ENCODE results near the gene ZNF407. TPM values are rescaled to one million over a fixed set of nuclear protein-coding genes. Genes with fewer than 3 reads are reported as not detected.

Gene ZNF407
- total and polyA plus RNA-seq, 2 experiments from 2014 or later, result 2.1 to 10.4 TPM

DNA sequence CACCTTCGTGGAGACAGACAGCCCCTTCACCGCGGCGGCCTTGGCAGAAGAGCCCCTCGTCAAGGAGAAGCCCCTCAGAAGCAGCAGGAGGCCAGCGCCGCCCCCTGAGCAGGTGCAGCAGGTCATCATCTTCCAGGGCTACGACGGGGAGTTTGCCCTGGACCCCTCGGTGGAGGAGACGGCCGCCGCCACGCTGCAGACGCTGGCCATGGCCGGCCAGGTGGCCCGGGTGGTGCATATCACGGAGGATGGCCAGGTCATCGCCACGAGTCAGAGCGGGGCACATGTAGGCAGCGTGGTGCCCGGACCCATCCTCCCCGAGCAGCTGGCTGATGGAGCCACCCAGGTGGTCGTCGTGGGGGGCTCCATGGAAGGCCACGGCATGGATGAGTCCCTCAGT lies 465.5 kb downstream of the ZNF407 start (continued):
- TF ChIP-seq STAT1 (IDR thresholded peaks at IDR 0.05; ENCODE audit: unreplicated experiment) (no peak), JUNB (IDR thresholded peaks at IDR 0.05; ENCODE audit: unreplicated experiment) (no peak), EZH2 (IDR thresholded peaks at IDR 0.05; ENCODE audit: low read depth, unreplicated experiment) (no peak), ZNF114 (CRISPR knock-in tag; IDR thresholded peaks at IDR 0.05) (no peak), POLR2AphosphoS5 (IDR thresholded peaks at IDR 0.05; ENCODE audit: low read depth) (no peak)

DNA sequence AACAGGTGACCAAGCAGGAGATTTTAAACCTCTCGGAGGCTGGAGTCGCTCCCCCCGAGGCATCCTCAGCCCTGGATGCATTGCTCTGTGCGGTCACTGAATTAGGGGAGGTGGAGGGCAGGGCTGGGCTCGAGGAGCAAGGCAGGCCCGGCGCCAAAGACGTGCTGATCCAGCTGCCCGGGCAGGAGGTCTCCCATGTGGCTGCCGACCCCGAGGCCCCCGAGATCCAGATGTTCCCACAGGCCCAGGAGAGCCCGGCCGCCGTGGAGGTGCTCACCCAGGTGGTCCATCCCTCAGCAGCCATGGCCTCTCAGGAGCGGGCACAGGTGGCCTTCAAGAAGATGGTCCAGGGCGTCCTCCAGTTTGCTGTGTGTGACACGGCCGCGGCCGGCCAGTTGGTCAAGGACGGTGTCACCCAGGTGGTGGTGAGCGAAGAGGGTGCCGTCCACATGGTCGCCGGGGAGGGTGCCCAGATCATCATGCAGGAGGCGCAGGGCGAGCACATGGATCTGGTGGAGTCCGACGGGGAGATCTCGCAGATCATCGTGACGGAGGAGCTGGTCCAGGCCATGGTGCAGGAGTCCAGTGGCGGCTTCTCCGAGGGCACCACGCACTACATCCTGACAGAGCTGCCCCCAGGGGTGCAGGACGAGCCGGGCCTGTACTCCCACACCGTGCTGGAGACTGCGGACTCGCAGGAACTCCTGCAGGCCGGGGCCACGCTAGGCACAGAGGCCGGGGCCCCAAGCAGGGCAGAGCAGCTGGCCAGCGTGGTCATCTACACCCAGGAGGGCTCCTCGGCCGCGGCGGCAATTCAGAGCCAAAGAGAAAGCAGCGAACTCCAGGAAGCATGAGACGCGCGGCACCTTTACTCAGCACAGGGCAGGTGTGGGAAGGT lies 466.2 kb downstream of the ZNF407 start:
- H3K27me3 ChIP-seq (ENCODE audit: insufficient read depth), result no peaks in the 10 kb centered on the region
- no peaks in the 10 kb centered on the region for H3K9me3 Mint-ChIP-seq

DNA sequence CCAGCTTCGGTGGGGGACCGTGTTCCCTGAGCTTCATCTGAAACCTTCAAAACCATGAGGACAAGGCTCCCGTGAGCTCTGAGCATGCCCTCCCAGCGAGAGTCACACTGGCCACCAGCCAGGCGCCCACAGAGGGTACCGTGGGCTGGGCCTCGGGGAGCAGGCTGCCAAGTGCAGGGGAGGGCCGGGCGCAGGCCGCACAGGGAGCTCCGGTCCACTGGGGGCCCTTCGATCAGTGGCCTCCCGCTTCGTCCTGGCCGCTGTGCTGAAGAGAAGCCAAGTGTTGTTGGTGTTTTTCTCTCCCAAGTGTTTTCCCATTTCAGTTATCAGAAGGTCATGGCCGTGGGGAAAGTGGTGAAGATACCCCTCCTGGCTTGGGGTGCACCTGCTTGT lies 466.8 kb downstream of the ZNF407 start:
- H3K36me3 Mint-ChIP-seq (ENCODE audit: low read depth), result no peaks in the 10 kb centered on the region; the same call in 2 of the 3 replicates
- ATAC-seq, result no peak
- H3K27me3 Mint-ChIP-seq (ENCODE audit: insufficient read depth, low read depth, poor library complexity), result peaks cover 9% of the 10 kb centered on the region
- TF ChIP-seq STAT1 (IDR thresholded peaks at IDR 0.05; ENCODE audit: unreplicated experiment), result no peak
- no peak for TF ChIP-seq ZNF114 (CRISPR knock-in tag; IDR thresholded peaks at IDR 0.05)
- no peak for TF ChIP-seq POLR2AphosphoS5 (IDR thresholded peaks at IDR 0.05; ENCODE audit: low read depth)
- TF ChIP-seq EZH2 (IDR thresholded peaks at IDR 0.05; ENCODE audit: low read depth, unreplicated experiment), result no peak
- TF ChIP-seq, protein P1, sequence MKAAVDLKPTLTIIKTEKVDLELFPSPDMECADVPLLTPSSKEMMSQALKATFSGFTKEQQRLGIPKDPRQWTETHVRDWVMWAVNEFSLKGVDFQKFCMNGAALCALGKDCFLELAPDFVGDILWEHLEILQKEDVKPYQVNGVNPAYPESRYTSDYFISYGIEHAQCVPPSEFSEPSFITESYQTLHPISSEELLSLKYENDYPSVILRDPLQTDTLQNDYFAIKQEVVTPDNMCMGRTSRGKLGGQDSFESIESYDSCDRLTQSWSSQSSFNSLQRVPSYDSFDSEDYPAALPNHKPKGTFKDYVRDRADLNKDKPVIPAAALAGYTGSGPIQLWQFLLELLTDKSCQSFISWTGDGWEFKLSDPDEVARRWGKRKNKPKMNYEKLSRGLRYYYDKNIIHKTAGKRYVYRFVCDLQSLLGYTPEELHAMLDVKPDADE (IDR thresholded peaks at IDR 0.05), result no peak
- TF ChIP-seq, protein P2, sequence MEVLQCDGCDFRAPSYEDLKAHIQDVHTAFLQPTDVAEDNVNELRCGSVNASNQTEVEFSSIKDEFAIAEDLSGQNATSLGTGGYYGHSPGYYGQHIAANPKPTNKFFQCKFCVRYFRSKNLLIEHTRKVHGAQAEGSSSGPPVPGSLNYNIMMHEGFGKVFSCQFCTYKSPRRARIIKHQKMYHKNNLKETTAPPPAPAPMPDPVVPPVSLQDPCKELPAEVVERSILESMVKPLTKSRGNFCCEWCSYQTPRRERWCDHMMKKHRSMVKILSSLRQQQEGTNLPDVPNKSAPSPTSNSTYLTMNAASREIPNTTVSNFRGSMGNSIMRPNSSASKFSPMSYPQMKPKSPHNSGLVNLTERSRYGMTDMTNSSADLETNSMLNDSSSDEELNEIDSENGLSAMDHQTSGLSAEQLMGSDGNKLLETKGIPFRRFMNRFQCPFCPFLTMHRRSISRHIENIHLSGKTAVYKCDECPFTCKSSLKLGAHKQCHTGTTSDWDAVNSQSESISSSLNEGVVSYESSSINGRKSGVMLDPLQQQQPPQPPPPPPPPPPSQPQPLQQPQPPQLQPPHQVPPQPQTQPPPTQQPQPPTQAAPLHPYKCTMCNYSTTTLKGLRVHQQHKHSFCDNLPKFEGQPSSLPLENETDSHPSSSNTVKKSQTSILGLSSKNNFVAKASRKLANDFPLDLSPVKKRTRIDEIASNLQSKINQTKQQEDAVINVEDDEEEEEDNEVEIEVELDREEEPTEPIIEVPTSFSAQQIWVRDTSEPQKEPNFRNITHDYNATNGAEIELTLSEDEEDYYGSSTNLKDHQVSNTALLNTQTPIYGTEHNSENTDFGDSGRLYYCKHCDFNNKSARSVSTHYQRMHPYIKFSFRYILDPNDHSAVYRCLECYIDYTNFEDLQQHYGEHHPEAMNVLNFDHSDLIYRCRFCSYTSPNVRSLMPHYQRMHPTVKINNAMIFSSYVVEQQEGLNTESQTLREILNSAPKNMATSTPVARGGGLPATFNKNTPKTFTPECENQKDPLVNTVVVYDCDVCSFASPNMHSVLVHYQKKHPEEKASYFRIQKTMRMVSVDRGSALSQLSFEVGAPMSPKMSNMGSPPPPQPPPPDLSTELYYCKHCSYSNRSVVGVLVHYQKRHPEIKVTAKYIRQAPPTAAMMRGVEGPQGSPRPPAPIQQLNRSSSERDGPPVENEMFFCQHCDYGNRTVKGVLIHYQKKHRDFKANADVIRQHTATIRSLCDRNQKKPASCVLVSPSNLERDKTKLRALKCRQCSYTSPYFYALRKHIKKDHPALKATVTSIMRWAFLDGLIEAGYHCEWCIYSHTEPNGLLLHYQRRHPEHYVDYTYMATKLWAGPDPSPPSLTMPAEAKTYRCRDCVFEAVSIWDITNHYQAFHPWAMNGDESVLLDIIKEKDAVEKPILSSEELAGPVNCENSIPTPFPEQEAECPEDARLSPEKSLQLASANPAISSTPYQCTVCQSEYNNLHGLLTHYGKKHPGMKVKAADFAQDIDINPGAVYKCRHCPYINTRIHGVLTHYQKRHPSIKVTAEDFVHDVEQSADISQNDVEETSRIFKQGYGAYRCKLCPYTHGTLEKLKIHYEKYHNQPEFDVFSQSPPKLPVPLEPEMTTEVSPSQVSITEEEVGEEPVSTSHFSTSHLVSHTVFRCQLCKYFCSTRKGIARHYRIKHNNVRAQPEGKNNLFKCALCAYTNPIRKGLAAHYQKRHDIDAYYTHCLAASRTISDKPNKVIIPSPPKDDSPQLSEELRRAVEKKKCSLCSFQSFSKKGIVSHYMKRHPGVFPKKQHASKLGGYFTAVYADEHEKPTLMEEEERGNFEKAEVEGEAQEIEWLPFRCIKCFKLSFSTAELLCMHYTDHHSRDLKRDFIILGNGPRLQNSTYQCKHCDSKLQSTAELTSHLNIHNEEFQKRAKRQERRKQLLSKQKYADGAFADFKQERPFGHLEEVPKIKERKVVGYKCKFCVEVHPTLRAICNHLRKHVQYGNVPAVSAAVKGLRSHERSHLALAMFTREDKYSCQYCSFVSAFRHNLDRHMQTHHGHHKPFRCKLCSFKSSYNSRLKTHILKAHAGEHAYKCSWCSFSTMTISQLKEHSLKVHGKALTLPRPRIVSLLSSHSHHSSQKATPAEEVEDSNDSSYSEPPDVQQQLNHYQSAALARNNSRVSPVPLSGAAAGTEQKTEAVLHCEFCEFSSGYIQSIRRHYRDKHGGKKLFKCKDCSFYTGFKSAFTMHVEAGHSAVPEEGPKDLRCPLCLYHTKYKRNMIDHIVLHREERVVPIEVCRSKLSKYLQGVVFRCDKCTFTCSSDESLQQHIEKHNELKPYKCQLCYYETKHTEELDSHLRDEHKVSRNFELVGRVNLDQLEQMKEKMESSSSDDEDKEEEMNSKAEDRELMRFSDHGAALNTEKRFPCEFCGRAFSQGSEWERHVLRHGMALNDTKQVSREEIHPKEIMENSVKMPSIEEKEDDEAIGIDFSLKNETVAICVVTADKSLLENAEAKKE (CRISPR knock-in tag; IDR thresholded peaks at IDR 0.05), result no peak
- TF ChIP-seq, protein P3, sequence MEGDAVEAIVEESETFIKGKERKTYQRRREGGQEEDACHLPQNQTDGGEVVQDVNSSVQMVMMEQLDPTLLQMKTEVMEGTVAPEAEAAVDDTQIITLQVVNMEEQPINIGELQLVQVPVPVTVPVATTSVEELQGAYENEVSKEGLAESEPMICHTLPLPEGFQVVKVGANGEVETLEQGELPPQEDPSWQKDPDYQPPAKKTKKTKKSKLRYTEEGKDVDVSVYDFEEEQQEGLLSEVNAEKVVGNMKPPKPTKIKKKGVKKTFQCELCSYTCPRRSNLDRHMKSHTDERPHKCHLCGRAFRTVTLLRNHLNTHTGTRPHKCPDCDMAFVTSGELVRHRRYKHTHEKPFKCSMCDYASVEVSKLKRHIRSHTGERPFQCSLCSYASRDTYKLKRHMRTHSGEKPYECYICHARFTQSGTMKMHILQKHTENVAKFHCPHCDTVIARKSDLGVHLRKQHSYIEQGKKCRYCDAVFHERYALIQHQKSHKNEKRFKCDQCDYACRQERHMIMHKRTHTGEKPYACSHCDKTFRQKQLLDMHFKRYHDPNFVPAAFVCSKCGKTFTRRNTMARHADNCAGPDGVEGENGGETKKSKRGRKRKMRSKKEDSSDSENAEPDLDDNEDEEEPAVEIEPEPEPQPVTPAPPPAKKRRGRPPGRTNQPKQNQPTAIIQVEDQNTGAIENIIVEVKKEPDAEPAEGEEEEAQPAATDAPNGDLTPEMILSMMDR (conservative IDR thresholded peaks at IDR 0.05; ENCODE audit: low read depth in 2 of 2), result no peak
- TF ChIP-seq NANOG (IDR thresholded peaks at IDR 0.05; ENCODE audit: borderline replicate concordance), result no peak

More for the DNA sequence above, 466.2 kb downstream of the ZNF407 start:
- ATAC-seq (no peak), DNase-seq (ENCODE audit: low spot score) (no peak)
- no peaks in the 10 kb centered on the region for H3K4me1 ChIP-seq (ENCODE audit: insufficient read depth)
- H3K9me2 ChIP-seq (ENCODE audit: insufficient read depth), result no peaks in the 10 kb centered on the region
- H3K4me2 ChIP-seq, result no peak overlapping the region
- Mint-ChIP-seq H3K27me3 (ENCODE audit: insufficient read depth, low read depth, poor library complexity) (peaks cover 9% of the 10 kb centered on the region), H3K27ac (no peak overlapping the region), H3K36me3 (ENCODE audit: low read depth) (no peaks in the 10 kb centered on the region; the same call in 2 of the 3 replicates), H3K4me1 (peaks cover 7% of the 10 kb centered on the region), H3K4me3 (no peak overlapping the region)
- no peaks in the 10 kb centered on the region for H3F3A ChIP-seq (replicated peaks; ENCODE audit: low read depth)
- no peaks in the 10 kb centered on the region for H3K79me2 ChIP-seq (replicated peaks; ENCODE audit: insufficient read depth)
- no peaks in the 10 kb centered on the region for H3K36me3 ChIP-seq (ENCODE audit: insufficient read depth)
- TF ChIP-seq NANOG (IDR thresholded peaks at IDR 0.05; ENCODE audit: borderline replicate concordance) (no peak), ZNF114 (CRISPR knock-in tag; IDR thresholded peaks at IDR 0.05) (no peak), EZH2phosphoT487 (IDR thresholded peaks at IDR 0.05; ENCODE audit: unreplicated experiment) (no peak)
- no peaks in the 10 kb centered on the region for H4K20me1 ChIP-seq (replicated peaks; ENCODE audit: insufficient read depth)
- no peak overlapping the region for H3K4me3 ChIP-seq
- H3K27ac ChIP-seq (ENCODE audit: low read depth), result no peak overlapping the region
- H2AFZ ChIP-seq, result no peak overlapping the region

More for the DNA sequence above, 466.8 kb downstream of the ZNF407 start:
- Histone ChIP-seq H3K27ac (ENCODE audit: low read depth) (no peak overlapping the region), H3K36me3 (ENCODE audit: insufficient read depth) (no peaks in the 10 kb centered on the region), H3K9me2 (ENCODE audit: insufficient read depth) (no peaks in the 10 kb centered on the region), H3K4me2 (no peak overlapping the region), H3K4me1 (ENCODE audit: insufficient read depth) (no peaks in the 10 kb centered on the region), H3K79me2 (replicated peaks; ENCODE audit: insufficient read depth) (no peaks in the 10 kb centered on the region), H3K4me3 (no peak overlapping the region), H3F3A (replicated peaks; ENCODE audit: low read depth) (no peaks in the 10 kb centered on the region), H2AFZ (no peak overlapping the region), H3K27me3 (ENCODE audit: insufficient read depth) (no peaks in the 10 kb centered on the region), H4K20me1 (replicated peaks; ENCODE audit: insufficient read depth) (no peaks in the 10 kb centered on the region)
- no peak overlapping the region for H3K27ac Mint-ChIP-seq
- peaks cover 4% of the 10 kb centered on the region for H3K4me1 Mint-ChIP-seq
- no peak overlapping the region for H3K4me3 Mint-ChIP-seq
- H3K9me3 Mint-ChIP-seq, result no peaks in the 10 kb centered on the region
- no peak for DNase-seq (ENCODE audit: low spot score)
